ENCODE data around the gene BAX. TPM values are rescaled to one million over a fixed set of nuclear protein-coding genes. Genes with fewer than 3 reads are reported as not detected.

Gene BAX
- total and polyA plus RNA-seq, 9 of the 15 experiments (the other 6 are each of a cell fraction or from before 2014, with no cell fraction given), result 3.2 to 95.4 (median 44.5) TPM

GRCh38 chr19:48993175-48994034 lies 38.7 kb downstream of the BAX start, which contains the start of the genes GYS1 and RUVBL2 (continued):
- TF ChIP-seq MYBL2 (IDR thresholded peaks at IDR 0.05; ENCODE audit: low read depth) (peak; percentile 74), MYBL2 (CRISPR knock-in tag; IDR thresholded peaks at IDR 0.05; ENCODE audit: borderline replicate concordance) (no peak), MTF1 (CRISPR knock-in tag; IDR thresholded peaks at IDR 0.05; ENCODE audit: borderline replicate concordance) (no peak), SIX5 (IDR thresholded peaks at IDR 0.05; ENCODE audit: borderline replicate concordance in 1 of 2, insufficient read depth in 1 of 2, low read depth in 1 of 2, low read length in 2 of 2) (peak in 1 of 2 experiments; percentile 30; a peak in 1 of 4 replicates), ZFP1 (CRISPR knock-in tag; IDR thresholded peaks at IDR 0.05) (no peak), SP1 (CRISPR knock-in tag; IDR thresholded peaks at IDR 0.05) (peak; percentile 99), ZBED1 (IDR thresholded peaks at IDR 0.05) (no peak), DPF2 (IDR thresholded peaks at IDR 0.05) (0 out of 2 replicates have a peak, but pooled peaks have one; percentile 21), HDGF (IDR thresholded peaks at IDR 0.05) (no peak), CAMTA2 (CRISPR knock-in tag; conservative IDR thresholded peaks at IDR 0.05) (no peak), ILF3 (IDR thresholded peaks at IDR 0.05; ENCODE audit: borderline replicate concordance) (no peak), HLTF (IDR thresholded peaks at IDR 0.05) (no peak), ELK3 (CRISPR knock-in tag; IDR thresholded peaks at IDR 0.05) (no peak), PTRF (tag; IDR thresholded peaks at IDR 0.05) (no peak), MAX (CRISPR knock-in tag; IDR thresholded peaks at IDR 0.05) (peak; percentile 28; the same call in 1 of the 2 replicates), RBFOX2 (IDR thresholded peaks at IDR 0.05; ENCODE audit: low read depth, low read length) (peak; percentile 78), SMARCC2 (IDR thresholded peaks at IDR 0.05; ENCODE audit: low read depth) (no peak), ZNF174 (CRISPR knock-in tag; IDR thresholded peaks at IDR 0.05) (no peak), NR4A1 (CRISPR knock-in tag; IDR thresholded peaks at IDR 0.05) (no peak), NR4A1 (tag; IDR thresholded peaks at IDR 0.05) (no peak), USF2 (CRISPR knock-in tag; IDR thresholded peaks at IDR 0.05) (no peak), NELFE (IDR thresholded peaks at IDR 0.05; ENCODE audit: insufficient read depth, insufficient read length) (no peak), CSDE1 (IDR thresholded peaks at IDR 0.05) (no peak), ZNF282 (CRISPR knock-in tag; IDR thresholded peaks at IDR 0.05) (no peak), ZNF699 (CRISPR knock-in tag; IDR thresholded peaks at IDR 0.05; ENCODE audit: insufficient replicate concordance) (no peak), DACH1 (IDR thresholded peaks at IDR 0.05; ENCODE audit: partially characterized antibody) (no peak), ZSCAN32 (CRISPR knock-in tag; IDR thresholded peaks at IDR 0.05) (no peak), ZNF561 (CRISPR knock-in tag; conservative IDR thresholded peaks at IDR 0.05) (no peak), RUNX1 (IDR thresholded peaks at IDR 0.05; ENCODE audit: low read depth) (no peak)
